Right lobe of liver (tissue), 6 donors: ENCODE results near the gene AGRP. TPM values are rescaled to one million over a fixed set of nuclear protein-coding genes. Genes with fewer than 3 reads are reported as not detected.

Experiments used
- ATAC-seq, 4 donors: fragments of 200-7000 bp; cut with Tn5 transposase; one replicate each; pipeline ENCODE4 v1.9.1; 2020; ENCODE audit warnings: mild to moderate bottlenecking in 4 of 4, moderate library complexity in 4 of 4
- DNase-seq, 3 donors: peaks; one replicate each; pipeline ENCODE4 v3.0.0-alpha.2; 2020
- H3K27ac ChIP-seq, 3 donors: fragments of 200-600 bp; one replicate each; pipeline ENCODE4 v1.8.0; 2022
- H3K27me3 ChIP-seq, 2 donors: fragments of 200-600 bp; one replicate each; pipeline ENCODE4 v1.8.0; 2022
- H3K36me3 ChIP-seq, 4 donors: fragments of 200-600 bp; sonication (generic) in 1 of 4; one replicate each; pipeline versions ENCODE4 v1.5.1 to v1.8.0; 2017 to 2022; ENCODE audit warnings: control low read depth in 1 of 4
- H3K4me1 ChIP-seq, 4 donors: fragments of 200-600 bp; sonication (generic) in 1 of 4; one replicate each; pipeline versions ENCODE4 v1.5.1 to v1.8.0; 2017 to 2022; ENCODE audit warnings: control low read depth in 1 of 4
- H3K4me3 ChIP-seq, 3 donors: fragments of 200-600 bp; one replicate each; pipeline ENCODE4 v1.8.0; 2022
- H3K9me3 ChIP-seq, 4 donors: fragments of 200-600 bp; sonication (generic) in 1 of 4; one replicate each; pipeline versions ENCODE4 v1.5.1 to v1.8.0; 2017 to 2022; ENCODE audit warnings: control low read depth in 1 of 4
- CTCF ChIP-seq, 4 donors: fragments of 200-600 bp in 3 of 4; fragments of 450-650 bp in 1 of 4; IDR thresholded peaks; one replicate each; pipeline versions ENCODE4 v1.5.1 to v1.8.0; 2016 to 2022; ENCODE audit warnings: antibody characterized with exemption in 4 of 4, mild to moderate bottlenecking in 2 of 4
- POLR2A ChIP-seq: fragments of 450-650 bp; IDR thresholded peaks from one replicate; pipeline ENCODE4 v1.6.1; 2017; ENCODE audit warnings: antibody characterized with exemption, mild to moderate bottlenecking
- WGBS: methylation state at CpG from one replicate; pipeline ENCODE4 v1.1.6; 2018; ENCODE audit warnings: low coverage, low lambda C conversion rate; ENCODE audit not compliant: insufficient coverage; ENCODE audit errors: missing lambda C conversion rate; 5-methylcytosine and 5-hydroxymethylcytosine counted together
- intact Hi-C, 2 donors: fragments of 100-400 bp; cut with DNase I; formaldehyde crosslinking; loops; one replicate each; pipeline versions ENCODE4 v1.11.2 to v1.14.1; 2022
- total RNA-seq, 6 experiments: library from RNA; depleted of rRNA in 2 of 6; stranded (reverse); fragments of >200 nt in 2 of 6; fragmentation: NEBNext Ultra II Directional in 3 of 6; extraction: Animal tissue kit (Norgen Biotek cat#: 25700) in 3 of 6; gene quantifications; one replicate each; pipeline versions ENCODE4 v1.1.0 to v1.2.4, GENCODE V29; 2016 to 2023
- donor health status: DM: no; HTN: yes; CAD: no.
- donor health status: DM: no; HTN: no; CAD: no.
- donor health status: DM: no; HTN: no; CAD: no.
- donor health status: DM: no; HTN: yes; CAD: no.
- donor health status: DM: no; HTN: yes; CAD: no.

AGRP gene
- total RNA-seq, 6 experiments from 2014 or later = not detected

DNA sequence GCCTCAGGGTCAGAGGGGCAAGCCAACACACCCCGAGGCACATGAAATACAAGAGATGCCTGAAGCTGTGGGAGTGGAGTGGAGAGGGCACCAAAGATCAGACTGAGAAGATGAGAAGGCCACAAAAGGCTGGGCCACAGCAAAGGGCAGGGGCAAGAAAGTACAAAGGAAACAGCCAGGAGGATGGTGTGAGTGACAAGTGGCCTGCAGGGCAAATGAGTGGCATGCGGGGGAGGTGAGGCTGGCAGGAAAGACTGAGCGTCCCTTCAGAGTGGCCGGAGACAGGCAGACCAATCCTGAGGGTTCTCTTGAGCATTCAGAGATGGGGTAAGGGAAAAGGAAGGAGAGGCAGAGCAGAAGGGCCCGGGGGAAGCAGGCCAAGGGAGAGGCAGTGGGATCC lies 29.2 kb downstream of the AGRP start:
- Histone ChIP-seq H3K4me1 (peaks cover 0 to 27% (median 8%) of the 10 kb centered on the region in 4 donors), H3K27ac (no peak overlapping the region), H3K27me3 (no peaks in the 10 kb centered on the region), H3K4me3 (no peak overlapping the region), H3K9me3 (no peaks in the 10 kb centered on the region), H3K36me3 (peaks cover 0 to 3% (median 1%) of the 10 kb centered on the region in 4 donors)
- no peak for DNase-seq
- intact Hi-C loops = no loop called here
- 85% methylated on average over 3 of the region's 5 CpGs for WGBS
- TF ChIP-seq CTCF (IDR thresholded peaks at IDR 0.05) = no peak
- no peak for TF ChIP-seq POLR2A
- no peak for ATAC-seq

DNA sequence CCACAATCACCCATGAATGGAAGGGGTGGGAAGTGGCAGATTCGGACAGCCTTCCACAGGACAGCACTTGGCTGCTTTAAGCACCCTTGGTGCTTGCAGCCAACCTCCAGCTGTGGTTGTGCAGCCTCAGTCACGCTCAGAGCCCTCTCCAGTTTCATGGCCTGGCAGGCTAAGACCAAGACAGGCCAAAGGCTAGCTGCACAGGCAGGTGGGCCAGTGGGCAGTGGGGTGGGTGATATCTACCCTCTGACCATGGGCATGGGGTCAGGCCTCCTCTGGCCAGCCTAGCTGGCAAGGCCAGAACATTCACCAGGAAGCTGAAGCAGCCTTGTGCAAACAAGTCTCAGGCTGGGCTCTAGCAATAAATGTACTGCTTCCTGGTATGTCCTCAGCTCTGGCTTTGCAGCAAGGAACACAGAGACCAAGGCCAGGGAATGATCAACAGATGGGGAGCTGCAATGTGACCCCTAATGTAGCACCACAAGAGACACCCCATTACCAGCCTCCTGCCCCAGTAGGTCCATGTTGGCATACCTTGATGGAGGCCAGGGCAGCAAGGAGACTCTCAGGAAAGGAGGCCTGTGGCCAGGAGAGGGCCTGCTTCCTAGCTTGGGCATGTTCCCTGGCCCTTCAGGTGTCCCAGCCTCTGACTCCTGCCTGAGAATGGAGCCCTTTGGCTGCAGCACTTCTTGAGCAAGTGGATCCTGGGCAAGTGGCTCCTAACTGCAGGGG lies 31.5 kb downstream of the AGRP start:
- no peaks in the 10 kb centered on the region for H3K9me3 ChIP-seq
- no peaks in the 10 kb centered on the region for H3K27me3 ChIP-seq
- TF ChIP-seq POLR2A = no peak
- TF ChIP-seq CTCF (IDR thresholded peaks at IDR 0.05) = no peak
- no peak overlapping the region for H3K4me3 ChIP-seq
- ATAC-seq (peak in 1 of 4 donors; percentile 62), DNase-seq (no peak)
- intact Hi-C loops = no loop called here
- peaks cover 0 to 36% (median 17%) of the 10 kb centered on the region in 4 donors for H3K4me1 ChIP-seq
- no peak overlapping the region for H3K27ac ChIP-seq
- H3K36me3 ChIP-seq = peaks cover 0 to 3% (median 1%) of the 10 kb centered on the region in 4 donors
- no CpG with 5 or more reads among the region's 2 CpGs for WGBS

- H3K36me3 ChIP-seq = peaks cover 0 to 3% (median 1%) of the 10 kb centered on the region in 4 donors
- H3K27me3 ChIP-seq = no peaks in the 10 kb centered on the region
- H3K4me1 ChIP-seq = peaks cover 0 to 37% (median 23%) of the 10 kb centered on the region in 4 donors
- no peak overlapping the region for H3K27ac ChIP-seq
- WGBS = 76% methylated on average over 9 of the region's 12 CpGs
- DNase-seq (no peak), ATAC-seq (no peak)
- H3K9me3 ChIP-seq = no peaks in the 10 kb centered on the region
- H3K4me3 ChIP-seq = no peak overlapping the region
- TF ChIP-seq CTCF (IDR thresholded peaks at IDR 0.05) = no peak
- no peak for TF ChIP-seq POLR2A
- intact Hi-C loops = no loop called here
Observed at GRCh38 chr16:67451061-67451703, 32.2 kb downstream of the AGRP start.

DNA sequence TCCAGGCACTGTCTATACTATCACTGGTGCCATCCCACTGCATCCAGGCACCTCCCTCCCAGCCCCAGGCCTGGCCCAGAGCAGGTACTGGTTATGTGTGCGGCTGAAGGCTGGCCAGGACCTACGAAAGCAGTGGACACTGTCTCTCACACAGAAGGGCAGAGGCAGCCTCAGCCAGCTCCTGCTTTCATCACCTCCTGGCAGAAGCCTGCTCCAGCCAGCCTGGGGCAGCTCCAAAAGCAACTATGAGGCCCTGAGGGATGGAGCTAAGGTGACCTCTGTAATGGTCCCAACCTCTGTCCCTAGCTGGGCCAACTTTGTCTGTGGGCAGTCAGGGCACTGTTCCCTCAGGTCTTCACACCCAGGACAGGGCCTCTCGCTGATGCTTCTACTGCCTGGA lies 33.6 kb downstream of the AGRP start:
- no peaks in the 10 kb centered on the region for H3K9me3 ChIP-seq
- H3K36me3 ChIP-seq = peaks cover 0 to 3% (median 1%) of the 10 kb centered on the region in 4 donors
- DNase-seq (peak; percentile 82 to 96 (median 95)), ATAC-seq (peak; percentile 61 to 81 (median 74))
- H3K4me3 ChIP-seq = no peak overlapping the region
- H3K27me3 ChIP-seq = no peaks in the 10 kb centered on the region
- intact Hi-C loops = no loop called here
- 8% methylated on average over 2 of the region's 3 CpGs for WGBS
- peak overlapping the region in 1 of 3 donors; percentile 15 for H3K27ac ChIP-seq
- no peak for TF ChIP-seq CTCF (IDR thresholded peaks at IDR 0.05)
- TF ChIP-seq POLR2A = no peak
- H3K4me1 ChIP-seq = peaks cover 0 to 52% (median 33%) of the 10 kb centered on the region in 4 donors
